Neural progenitor cell (in vitro differentiated cells): Measurements from ENCODE around the gene CA10. TPM values are rescaled to one million over a fixed set of nuclear protein-coding genes. Genes with fewer than 3 reads are reported as not detected.
A peak's percentile ranks its signal among the peaks of the same experiment; 100 is the strongest.

ENCODE experiments used
- DNase-seq: peaks from one replicate; pipeline ENCODE4 v3.0.0-alpha.2; 2016; ENCODE audit warnings: low spot score
- H2AFZ ChIP-seq: fragments of 200-600 bp; sonication (generic); replicated peaks from 2 replicates; pipeline ENCODE4 v1.6.1; 2016; ENCODE audit warnings: antibody characterized with exemption
- H3F3A ChIP-seq: fragments of 200-600 bp; sonication (generic); 2 replicates; pipeline ENCODE4 v1.6.1; 2016; ENCODE audit warnings: antibody characterized with exemption, low read depth
- H3K27ac ChIP-seq: fragments of 200-600 bp; sonication (generic); 2 replicates; pipeline ENCODE4 v1.5.1; 2016; ENCODE audit warnings: mild to moderate bottlenecking
- H3K27me3 ChIP-seq: fragments of 200-600 bp; sonication (generic); 2 replicates; pipeline ENCODE4 v1.6.1; 2016; ENCODE audit warnings: mild to moderate bottlenecking, moderate library complexity
- H3K36me3 ChIP-seq: fragments of 200-600 bp; sonication (generic); 2 replicates; pipeline ENCODE4 v1.5.1; 2016
- H3K4me1 ChIP-seq: fragments of 200-600 bp; sonication (generic); 2 replicates; pipeline ENCODE4 v1.6.1; 2016; ENCODE audit warnings: mixed run types
- H3K4me2 ChIP-seq: fragments of 200-600 bp; sonication (generic); 2 replicates; pipeline ENCODE4 v1.6.1; 2016
- H3K4me3 ChIP-seq: fragments of 200-600 bp; sonication (generic); 2 replicates; pipeline ENCODE4 v1.5.1; 2016
- H3K79me2 ChIP-seq: fragments of 200-600 bp; sonication (generic); 2 replicates; pipeline ENCODE4 v1.6.1; 2016; ENCODE audit warnings: low read depth
- H3K9ac ChIP-seq: fragments of 200-600 bp; sonication (generic); 2 replicates; pipeline ENCODE4 v1.6.1; 2016
- H3K9me3 ChIP-seq: fragments of 200-600 bp; sonication (generic); 2 replicates; pipeline ENCODE4 v1.5.1; 2016; ENCODE audit warnings: low read depth
- H4K20me1 ChIP-seq: fragments of 200-600 bp; sonication (generic); 2 replicates; pipeline ENCODE4 v1.6.1; 2016; ENCODE audit warnings: low read depth
- H3K27ac Mint-ChIP-seq: 3 replicates; pipeline ENCODE4 v1.8.0; 2021; ENCODE audit warnings: mixed read lengths
- H3K27me3 Mint-ChIP-seq: 2 replicates; pipeline ENCODE4 v1.8.0; 2022; ENCODE audit warnings: low read depth, mild to moderate bottlenecking, inconsistent platforms, moderate library complexity, mixed read lengths; ENCODE audit not compliant: insufficient read depth
- H3K36me3 Mint-ChIP-seq: 3 replicates; pipeline ENCODE4 v1.8.0; 2021; ENCODE audit warnings: mixed read lengths
- H3K4me1 Mint-ChIP-seq: 3 replicates; pipeline ENCODE4 v1.8.0; 2021; ENCODE audit warnings: mixed read lengths
- H3K4me3 Mint-ChIP-seq: 3 replicates; pipeline ENCODE4 v1.8.0; 2021; ENCODE audit warnings: mild to moderate bottlenecking, moderate library complexity, mixed read lengths
- H3K9me3 Mint-ChIP-seq: 3 replicates; pipeline ENCODE4 v1.8.0; 2020; ENCODE audit warnings: mixed read lengths
- EZH2 ChIP-seq: fragments of 200-600 bp; sonication (generic); IDR thresholded peaks from 2 replicates; pipeline ENCODE4 v1.6.1; 2017; ENCODE audit warnings: antibody characterized with exemption, mild to moderate bottlenecking, moderate library complexity
- EZH2phosphoT487 ChIP-seq: fragments of 200-600 bp; sonication (generic); IDR thresholded peaks from 2 replicates; pipeline ENCODE4 v1.6.1; 2017; ENCODE audit warnings: antibody characterized with exemption
- total RNA-seq: library from RNA; depleted of rRNA; stranded (reverse); fragments of >200 nt; gene quantifications from 2 replicates; pipeline ENCODE4 v1.2.3, GENCODE V29; 2015; ENCODE audit warnings: low replicate concordance
- TF ChIP-seq, protein P1 (sequence below): fragments of 200-600 bp; sonication (generic); IDR thresholded peaks from 2 replicates; pipeline ENCODE4 v1.5.1; 2017; ENCODE audit warnings: antibody characterized with exemption, mild to moderate bottlenecking

CA10 gene
- total RNA-seq, 1 donor from 2014 or later: 0.65 TPM

- no peaks in the 10 kb centered on the region for H3K27me3 Mint-ChIP-seq
- H3K9me3 ChIP-seq: no peaks in the 10 kb centered on the region
- H3K27ac Mint-ChIP-seq: no peak overlapping the region
- no peak overlapping the region for H3K27ac ChIP-seq
- no peaks in the 10 kb centered on the region for H4K20me1 ChIP-seq
- no peaks in the 10 kb centered on the region for H3K9me3 Mint-ChIP-seq
- no peaks in the 10 kb centered on the region for H3K36me3 ChIP-seq
- no peak overlapping the region for H3K4me3 ChIP-seq
- H3K36me3 Mint-ChIP-seq: no peaks in the 10 kb centered on the region
- H2AFZ ChIP-seq: no peak overlapping the region
- no peak overlapping the region for H3K4me3 Mint-ChIP-seq
- peaks cover 8% of the 10 kb centered on the region for H3K4me1 ChIP-seq
- no peak for DNase-seq
- H3K9ac ChIP-seq: no peak overlapping the region
- H3K4me2 ChIP-seq: no peak overlapping the region
- H3K79me2 ChIP-seq: no peaks in the 10 kb centered on the region
- peaks cover 26% of the 10 kb centered on the region for H3K4me1 Mint-ChIP-seq
- H3F3A ChIP-seq: no peaks in the 10 kb centered on the region
- TF ChIP-seq EZH2phosphoT487 (no peak), EZH2 (no peak)
- TF ChIP-seq, protein P1, sequence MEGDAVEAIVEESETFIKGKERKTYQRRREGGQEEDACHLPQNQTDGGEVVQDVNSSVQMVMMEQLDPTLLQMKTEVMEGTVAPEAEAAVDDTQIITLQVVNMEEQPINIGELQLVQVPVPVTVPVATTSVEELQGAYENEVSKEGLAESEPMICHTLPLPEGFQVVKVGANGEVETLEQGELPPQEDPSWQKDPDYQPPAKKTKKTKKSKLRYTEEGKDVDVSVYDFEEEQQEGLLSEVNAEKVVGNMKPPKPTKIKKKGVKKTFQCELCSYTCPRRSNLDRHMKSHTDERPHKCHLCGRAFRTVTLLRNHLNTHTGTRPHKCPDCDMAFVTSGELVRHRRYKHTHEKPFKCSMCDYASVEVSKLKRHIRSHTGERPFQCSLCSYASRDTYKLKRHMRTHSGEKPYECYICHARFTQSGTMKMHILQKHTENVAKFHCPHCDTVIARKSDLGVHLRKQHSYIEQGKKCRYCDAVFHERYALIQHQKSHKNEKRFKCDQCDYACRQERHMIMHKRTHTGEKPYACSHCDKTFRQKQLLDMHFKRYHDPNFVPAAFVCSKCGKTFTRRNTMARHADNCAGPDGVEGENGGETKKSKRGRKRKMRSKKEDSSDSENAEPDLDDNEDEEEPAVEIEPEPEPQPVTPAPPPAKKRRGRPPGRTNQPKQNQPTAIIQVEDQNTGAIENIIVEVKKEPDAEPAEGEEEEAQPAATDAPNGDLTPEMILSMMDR: no peak
- no peaks in the 10 kb centered on the region for H3K27me3 ChIP-seq
Measured at GRCh38 chr17:51638971-51639370, 519.5 kb downstream of the CA10 start.

DNA sequence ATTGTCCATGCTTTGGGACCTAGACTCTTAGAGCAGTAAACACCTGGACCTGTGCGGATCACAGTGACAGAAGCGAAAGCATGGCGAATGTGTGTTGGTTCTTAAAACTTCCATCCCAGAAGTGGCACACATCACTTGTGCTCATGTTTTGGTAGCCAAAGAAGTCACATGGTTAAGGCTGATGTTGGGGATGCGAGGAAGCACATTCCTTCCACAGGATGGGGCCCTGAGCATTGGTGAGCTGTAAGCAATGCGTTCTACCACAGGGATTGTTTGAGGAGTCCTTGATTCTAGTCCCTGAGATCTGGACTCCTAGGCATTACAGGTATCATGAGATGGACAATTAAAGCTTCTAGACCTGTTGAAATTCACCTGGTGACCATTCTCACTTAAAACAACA is 522.2 kb downstream of the CA10 start:
- no peaks in the 10 kb centered on the region for H3K27me3 ChIP-seq
- H3F3A ChIP-seq: no peaks in the 10 kb centered on the region
- H3K4me1 ChIP-seq: peaks cover 8% of the 10 kb centered on the region
- no peaks in the 10 kb centered on the region for H3K9me3 Mint-ChIP-seq
- peaks cover 21% of the 10 kb centered on the region for H3K4me1 Mint-ChIP-seq
- H3K4me3 Mint-ChIP-seq: no peak overlapping the region
- H4K20me1 ChIP-seq: no peaks in the 10 kb centered on the region
- H3K4me2 ChIP-seq: no peak overlapping the region
- H3K27ac Mint-ChIP-seq: no peak overlapping the region
- no peaks in the 10 kb centered on the region for H3K36me3 ChIP-seq
- no peak for TF ChIP-seq EZH2
- TF ChIP-seq, protein P1: peak; percentile 30
- no peaks in the 10 kb centered on the region for H3K36me3 Mint-ChIP-seq
- H3K79me2 ChIP-seq: no peaks in the 10 kb centered on the region
- no peak overlapping the region for H3K9ac ChIP-seq
- DNase-seq: peak; percentile 11
- no peak overlapping the region for H2AFZ ChIP-seq
- no peaks in the 10 kb centered on the region for H3K9me3 ChIP-seq
- H3K4me3 ChIP-seq: no peak overlapping the region
- H3K27me3 Mint-ChIP-seq: no peaks in the 10 kb centered on the region
- H3K27ac ChIP-seq: no peak overlapping the region

- no peak overlapping the region for H3K4me2 ChIP-seq
- no peaks in the 10 kb centered on the region for H3K36me3 ChIP-seq
- DNase-seq: no peak
- H3K9ac ChIP-seq: no peak overlapping the region
- H2AFZ ChIP-seq: no peak overlapping the region
- peaks cover 31% of the 10 kb centered on the region for H3K4me1 Mint-ChIP-seq
- H3K9me3 ChIP-seq: no peaks in the 10 kb centered on the region
- H4K20me1 ChIP-seq: no peaks in the 10 kb centered on the region
- no peaks in the 10 kb centered on the region for H3F3A ChIP-seq
- no peak overlapping the region for H3K4me3 ChIP-seq
- no peaks in the 10 kb centered on the region for H3K27me3 ChIP-seq
- H3K4me1 ChIP-seq: peaks cover 6% of the 10 kb centered on the region
- no peaks in the 10 kb centered on the region for H3K36me3 Mint-ChIP-seq
- no peak overlapping the region for H3K4me3 Mint-ChIP-seq
- H3K27me3 Mint-ChIP-seq: peaks cover 4% of the 10 kb centered on the region
- peak overlapping the region; percentile 50 for H3K27ac Mint-ChIP-seq
- peaks cover 6% of the 10 kb centered on the region for H3K9me3 Mint-ChIP-seq
- no peaks in the 10 kb centered on the region for H3K79me2 ChIP-seq
- no peak for TF ChIP-seq EZH2phosphoT487
- TF ChIP-seq, protein P1: no peak
- TF ChIP-seq EZH2: no peak
- H3K27ac ChIP-seq: no peak overlapping the region
Measured at GRCh38 chr17:51630101-51630671, 528.3 kb downstream of the CA10 start.
